GM19099 (cell line): ENCODE results near the gene WDR59.

Experiments
- POLR2A ChIP-seq: IDR thresholded peaks from 3 replicates; pipeline ENCODE4 v1.6.1; 2011; ENCODE audit warnings: low read depth; ENCODE audit not compliant: insufficient read length; ENCODE audit errors: extremely low read depth

WDR59 gene

GRCh38 chr16:74939688-74940087, 45.2 kb downstream of the WDR59 start:
- TF ChIP-seq POLR2A = no peak

- no peak for TF ChIP-seq POLR2A
Measured at GRCh38 chr16:74936902-74937560, 47.9 kb downstream of the WDR59 start.

DNA sequence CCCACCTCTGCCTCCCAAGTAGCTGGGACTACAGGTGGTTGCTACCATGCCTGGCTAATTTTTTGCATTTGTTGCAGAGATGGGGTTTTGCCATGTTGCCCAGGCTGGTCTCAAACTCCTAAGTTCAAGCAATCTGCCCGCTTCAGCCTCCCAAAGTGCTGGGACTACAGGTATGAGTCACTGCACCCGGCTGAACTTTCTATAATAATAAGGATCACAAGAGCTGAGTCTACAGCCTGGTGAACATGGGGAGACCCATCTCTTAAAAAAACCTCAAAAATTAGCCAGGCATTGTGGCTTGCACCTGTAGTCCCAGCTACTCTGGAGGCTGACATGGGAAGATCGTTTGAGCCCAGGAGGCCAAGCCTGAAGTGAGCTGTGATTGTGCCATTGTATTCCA, 53.5 kb downstream of the WDR59 start:
- TF ChIP-seq POLR2A = no peak

- no peak for TF ChIP-seq POLR2A
Measured at GRCh38 chr16:74929636-74930035, 55.3 kb downstream of the WDR59 start.

GRCh38 chr16:74926805-74927204, 58.1 kb downstream of the WDR59 start:
- TF ChIP-seq POLR2A = no peak

- TF ChIP-seq POLR2A = no peak
Measured at GRCh38 chr16:74923766-74924460, 61.0 kb downstream of the WDR59 start.

- TF ChIP-seq POLR2A = no peak
Measured at GRCh38 chr16:74922150-74923138, 62.5 kb downstream of the WDR59 start.

- no peak for TF ChIP-seq POLR2A
Measured at GRCh38 chr16:74921051-74921450, 63.9 kb downstream of the WDR59 start.

DNA sequence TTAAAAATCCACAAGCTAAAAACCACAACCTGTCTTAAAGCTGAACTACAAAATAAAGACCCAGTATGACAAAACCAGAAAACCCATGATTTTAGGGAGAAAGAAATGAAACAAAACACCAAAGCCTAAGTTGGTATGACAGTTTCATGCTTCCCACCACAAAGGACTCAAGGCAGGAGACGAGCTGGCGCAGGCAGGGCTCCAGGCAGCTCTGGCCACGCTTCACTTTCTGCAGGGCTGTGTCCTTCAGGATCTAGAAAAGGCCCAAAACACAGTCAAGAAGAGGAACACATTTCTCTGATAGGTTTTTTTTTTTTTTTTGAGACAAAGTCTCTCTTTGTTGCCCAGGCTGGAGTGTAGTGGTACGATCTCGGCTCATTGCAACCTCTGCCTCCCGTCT, 75.3 kb downstream of the WDR59 start:
- no peak for TF ChIP-seq POLR2A

- no peak for TF ChIP-seq POLR2A
Measured at GRCh38 chr16:74903901-74904678, 80.8 kb downstream of the WDR59 start.

- no peak for TF ChIP-seq POLR2A
Measured at GRCh38 chr16:74903120-74903519, 81.8 kb downstream of the WDR59 start.

DNA sequence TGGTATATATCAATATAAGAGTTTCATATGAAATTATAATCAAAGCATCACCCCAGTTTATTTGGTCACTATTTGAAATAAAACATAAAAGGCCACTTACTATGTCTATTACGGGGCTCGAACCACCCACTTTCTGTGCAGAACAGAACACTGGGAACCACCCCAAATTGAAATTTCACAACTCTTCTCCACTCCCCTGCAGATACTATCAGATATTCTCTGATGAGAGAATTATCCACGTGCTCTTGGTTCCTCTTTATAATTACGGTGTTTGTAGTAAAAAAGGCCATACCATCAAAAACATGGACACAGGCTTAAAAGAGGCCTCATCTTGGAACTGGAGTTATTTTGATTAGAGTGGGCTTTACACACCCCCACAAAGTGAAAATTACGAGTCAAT, 82.8 kb downstream of the WDR59 start:
- no peak for TF ChIP-seq POLR2A

GRCh38 chr16:74901606-74902005, 83.3 kb downstream of the WDR59 start:
- TF ChIP-seq POLR2A = no peak

- no peak for TF ChIP-seq POLR2A
Measured at GRCh38 chr16:74899816-74900215, 85.1 kb downstream of the WDR59 start.

GRCh38 chr16:74898659-74899058, 86.3 kb downstream of the WDR59 start:
- no peak for TF ChIP-seq POLR2A
